K562 (cell line): ENCODE results near the gene RERGL. TPM values are rescaled to one million over a fixed set of nuclear protein-coding genes. Genes with fewer than 3 reads are reported as not detected.

Experiments used
- ATAC-seq: fragments of 200-7000 bp; cut with Tn5 transposase; 3 replicates; pipeline ENCODE4 v1.9.1; 2020; ENCODE audit warnings: moderate library complexity
- BruUV-seq: library from RNA; stranded (reverse); fragments of 400-500 nt; replicated peaks from 2 replicates; lab custom pipeline; 2021; lab: Mats Ljungman, UMichigan
- CTCF ChIA-PET: fragments of 300-600 bp; formaldehyde crosslinking; extraction: SDS; loops from one replicate; lab custom pipeline; 2021; ENCODE audit warnings: low intra/inter-chr PET ratio; lab: Yijun Ruan, JAX
- POLR2A ChIA-PET: fragments of 300-600, 350-650 bp; sonication (Branson Sonifier 250); formaldehyde crosslinking; extraction: SDS; loops from one replicate; lab custom pipeline; 2021; ENCODE audit warnings: antibody characterized with exemption, inconsistent platforms; lab: Yijun Ruan, JAX
- DNase-seq, 4 experiments: peaks; one replicate each; pipeline versions ENCODE4 v3.0.0 to v3.0.0-alpha.2; 2011 to 2018; ENCODE audit warnings: low spot score in 3 of 4, mixed read lengths in 3 of 4; ENCODE audit errors: extremely low read depth in 1 of 4
- FAIRE-seq: peaks from 2 replicates; lab custom pipeline; 2011; peaks lifted over from hg19 to GRCh38; lab: Jason Lieb, UNC
- H2AFZ ChIP-seq: 2 replicates; pipeline ENCODE4 v1.6.0; 2011; ENCODE audit warnings: low read depth, low read length, control low read depth, inconsistent platforms
- H3K27ac ChIP-seq: fragments of 200-600 bp; 3 replicates; pipeline ENCODE4 v1.8.0; 2011; ENCODE audit warnings: low read depth, mild to moderate bottlenecking, control low read depth, inconsistent platforms, low read length, moderate library complexity, mixed read lengths; ENCODE audit errors: extremely low read depth
- H3K27me3 ChIP-seq, 2 experiments: fragments of 300-600 bp in 1 of 2; 2 replicates in 1 of 2; 3 replicates in 1 of 2; pipeline versions ENCODE4 v1.6.0 to v1.8.0; 2011; ENCODE audit warnings: inconsistent platforms in 2 of 2, low read length in 2 of 2, mild to moderate bottlenecking in 1 of 2, mixed read lengths in 1 of 2, moderate library complexity in 1 of 2; ENCODE audit not compliant: control insufficient read depth in 2 of 2, insufficient read depth in 2 of 2
- H3K36me3 ChIP-seq: fragments of 300-600 bp; 3 replicates; pipeline ENCODE4 v1.8.0; 2011; ENCODE audit warnings: mild to moderate bottlenecking, low read length, inconsistent platforms; ENCODE audit not compliant: control insufficient read depth, insufficient read depth
- H3K4me1 ChIP-seq, 2 experiments: fragments of 200-600 bp in 1 of 2; replicated peaks in 1 of 2; 2 replicates in 1 of 2; 3 replicates in 1 of 2; pipeline versions ENCODE4 v1.5.1 to v1.8.0; 2011; ENCODE audit warnings: inconsistent platforms in 2 of 2, low read length in 2 of 2, mild to moderate bottlenecking in 1 of 2, mixed read lengths in 1 of 2, moderate library complexity in 1 of 2; ENCODE audit not compliant: control insufficient read depth in 2 of 2, insufficient read depth in 2 of 2
- H3K4me2 ChIP-seq: 2 replicates; pipeline ENCODE4 v1.6.1; 2011; ENCODE audit warnings: low read length, control low read depth, inconsistent platforms, mixed read lengths; ENCODE audit not compliant: insufficient read depth
- H3K4me3 ChIP-seq: fragments of 200-600 bp; sonication (generic), shearing (Covaris generic); 2 replicates; pipeline ENCODE4 v1.5.1; 2016; ENCODE audit warnings: control low read depth, inconsistent platforms
- H3K79me2 ChIP-seq: fragments of 200-600 bp; 3 replicates; pipeline ENCODE4 v1.8.0; 2011; ENCODE audit warnings: low read length, inconsistent platforms; ENCODE audit not compliant: control insufficient read depth, insufficient read depth
- H3K9ac ChIP-seq, 2 experiments: 2 replicates each; pipeline versions ENCODE4 v1.6.0 to v1.6.1; 2011; ENCODE audit warnings: low read depth in 2 of 2, low read length in 2 of 2, control low read depth in 1 of 2, inconsistent platforms in 1 of 2, mild to moderate bottlenecking in 1 of 2, mixed read lengths in 1 of 2; ENCODE audit not compliant: insufficient read depth in 1 of 2
- H3K9me1 ChIP-seq: one replicate; pipeline ENCODE4 v1.6.0; 2011; ENCODE audit warnings: inconsistent platforms, mild to moderate bottlenecking, low read length, moderate library complexity; ENCODE audit not compliant: control insufficient read depth, insufficient read depth
- H3K9me3 ChIP-seq: replicated peaks from 2 replicates; pipeline ENCODE4 v1.5.1; 2011; ENCODE audit warnings: low read depth, low read length, inconsistent platforms; ENCODE audit not compliant: control insufficient read depth, insufficient read depth
- H4K20me1 ChIP-seq: replicated peaks from 2 replicates; pipeline ENCODE4 v1.6.1; 2011; ENCODE audit warnings: low read length, inconsistent platforms, mixed read lengths; ENCODE audit not compliant: control insufficient read depth, insufficient read depth
- PBX2 ChIP-seq, 2 experiments: IDR thresholded peaks in 1 of 2; conservative IDR thresholded peaks in 1 of 2; 2 replicates each; pipeline ENCODE4 v1.6.1; 2016; ENCODE audit warnings: low read depth in 2 of 2, mild to moderate bottlenecking in 1 of 2, missing compliant biosample characterization in 1 of 2, missing genetic modification characterization in 1 of 2, moderate library complexity in 1 of 2
- PHF8 ChIP-seq: fragments of 200-600 bp; sonication (generic); IDR thresholded peaks from 2 replicates; pipeline ENCODE4 v1.6.1; 2012; ENCODE audit warnings: mixed run types, mild to moderate bottlenecking, inconsistent platforms, low read length, moderate library complexity, borderline replicate concordance
- WGBS: fragments of 100-300 bp; shearing (Covaris generic); methylation state at CpG from one replicate; pipeline ENCODE4 v1.1.6; 2016; ENCODE audit warnings: low coverage, mixed read lengths; ENCODE audit not compliant: insufficient coverage; ENCODE audit errors: missing lambda C conversion rate; 5-methylcytosine and 5-hydroxymethylcytosine counted together
- in situ Hi-C: fragments of 300-500 bp; cut with MboI; formaldehyde crosslinking; loops from 4 replicates; pipeline ENCODE4 v1.15.0; 2018; ENCODE audit warnings: inconsistent platforms, mixed read lengths
- intact Hi-C: fragments of 100-400 bp; cut with micrococcal nuclease; formaldehyde crosslinking; loops from 2 replicates; pipeline ENCODE4 v1.14.2; 2022
- polyA plus RNA-seq, 8 experiments: library from polyadenylated mRNA; depleted of rRNA in 4 of 8; stranded (reverse) in 5 of 8; unstranded in 3 of 8; fragments of >200 nt; fragmentation: Nextera tagmentation in 2 of 8; fragmentation: Illumina TruSeq in 1 of 8; extraction: Ambion mirVana in 2 of 8; extraction: Trizol in 1 of 8; gene quantifications; 2 replicates each; pipeline versions ENCODE4 v1.2.1 to v1.2.3, GENCODE V29; 2011 to 2014; ENCODE audit warnings: inconsistent platforms in 1 of 8, missing spikeins in 1 of 8
- total RNA-seq, 7 experiments: library from RNA; depleted of rRNA in 6 of 7; stranded (reverse); fragments of >200 nt in 6 of 7; fragmentation: Illumina TruSeq in 2 of 7; extraction: Trizol in 2 of 7; gene quantifications; 2 replicates each; pipeline versions ENCODE4 v1.2.1 to v1.2.3, GENCODE V29; 2011 to 2021; ENCODE audit warnings: low replicate concordance in 1 of 7

RERGL gene
- total and polyA plus RNA-seq, 9 of the 15 experiments (the other 6 are each of a cell fraction or from before 2014, with no cell fraction given) = 0.11 TPM; not detected in 8

DNA sequence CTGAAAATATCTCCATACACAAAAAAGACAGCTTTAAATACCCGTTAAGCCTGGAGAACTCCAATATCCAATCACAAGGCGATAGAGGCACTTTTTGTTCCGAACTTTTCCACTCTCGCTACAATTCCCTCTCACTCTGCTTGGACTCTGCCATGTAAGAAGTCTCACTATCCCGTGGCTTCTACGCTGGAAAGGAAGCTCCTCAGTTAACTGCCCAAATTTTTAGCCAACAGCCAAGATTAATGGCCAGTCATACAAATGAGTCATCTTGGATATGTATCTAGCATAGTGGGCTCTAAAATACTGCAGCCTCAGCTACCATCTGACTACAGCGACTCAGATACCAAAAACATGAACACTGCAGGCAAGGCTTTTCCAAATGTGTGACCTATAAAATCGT is 45.5 kb upstream of the RERGL start:
- H4K20me1 ChIP-seq = no peaks in the 10 kb centered on the region
- H3K9ac ChIP-seq = no peak overlapping the region
- 0% methylated on average over 2 of the region's 8 CpGs for WGBS
- in situ Hi-C loops (no loop called here), intact Hi-C loops (no loop called here)
- H3K4me2 ChIP-seq = no peak overlapping the region
- H3K9me3 ChIP-seq = no peaks in the 10 kb centered on the region
- BruUV-seq = no TSS peak
- TF ChIP-seq PHF8 (no peak), PBX2 (CRISPR knock-in tag; IDR thresholded peaks at IDR 0.05; ENCODE audit: low read depth) (no peak), PBX2 (tag; conservative IDR thresholded peaks at IDR 0.05; ENCODE audit: low read depth) (0 out of 2 replicates have a peak, but pooled peaks have one; percentile 10)
- no peak overlapping the region for H3K27ac ChIP-seq
- ChIA-PET CTCF (no interaction called here), POLR2A (no interaction called here)
- FAIRE-seq (no peak), DNase-seq (no peak), ATAC-seq (no peak)
- H3K9me1 ChIP-seq = no peaks in the 10 kb centered on the region
- H3K27me3 ChIP-seq = no peaks in the 10 kb centered on the region
- no peaks in the 10 kb centered on the region for H3K4me1 ChIP-seq
- H2AFZ ChIP-seq = no peak overlapping the region
- H3K36me3 ChIP-seq = no peaks in the 10 kb centered on the region
- H3K79me2 ChIP-seq = no peaks in the 10 kb centered on the region
- no peak overlapping the region for H3K4me3 ChIP-seq
